Non-pigmented ciliary epithelial cell (primary cell): Measurements from ENCODE around the gene SNAPC1.
"Not testable (repeated sequence)": the region's sequence is repeated elsewhere in the genome, so short reads cannot be mapped to it uniquely, and the experiment has no call there.

ENCODE experiments used
- DNase-seq: peaks from one replicate; pipeline ENCODE4 v3.0.0-alpha.2; 2010; ENCODE audit warnings: low read depth

SNAPC1 gene

GRCh38 chr14:61749867-61750266, 12.4 kb upstream of the SNAPC1 start:
- DNase-seq: no peak

- DNase-seq: no peak
These were observed 11.3 kb upstream of the SNAPC1 start for GRCh38 chr14:61750708-61751474.

- DNase-seq: no peak
These were observed 10.7 kb upstream of the SNAPC1 start for GRCh38 chr14:61751475-61751989.

GRCh38 chr14:61752626-61753025, 9.6 kb upstream of the SNAPC1 start:
- DNase-seq: no peak

- DNase-seq: no peak
These were observed 8.6 kb upstream of the SNAPC1 start for GRCh38 chr14:61753631-61754030.

- no peak for DNase-seq
These were observed 7.4 kb upstream of the SNAPC1 start for GRCh38 chr14:61754627-61755381.

GRCh38 chr14:61755382-61755742, 6.9 kb upstream of the SNAPC1 start:
- not testable (repeated sequence) for DNase-seq

GRCh38 chr14:61756135-61756534, 6.1 kb upstream of the SNAPC1 start:
- DNase-seq: no peak

GRCh38 chr14:61759878-61760277, 2.3 kb upstream of the SNAPC1 start:
- DNase-seq: no peak

- DNase-seq: no peak
These were observed 663 bp upstream of the SNAPC1 start for GRCh38 chr14:61761557-61761956.

- DNase-seq: no peak
These were observed 2.3 kb downstream of the SNAPC1 start for GRCh38 chr14:61764342-61765122.

GRCh38 chr14:61765225-61765943, 3.2 kb downstream of the SNAPC1 start:
- no peak for DNase-seq

GRCh38 chr14:61766151-61766550, 3.9 kb downstream of the SNAPC1 start:
- no peak for DNase-seq

GRCh38 chr14:61768240-61768639, 6.0 kb downstream of the SNAPC1 start:
- DNase-seq: no peak

GRCh38 chr14:61769893-61770292, 7.7 kb downstream of the SNAPC1 start:
- DNase-seq: no peak

- no peak for DNase-seq
These were observed 12.6 kb downstream of the SNAPC1 start for GRCh38 chr14:61774861-61775260.

GRCh38 chr14:61780125-61780524, 17.9 kb downstream of the SNAPC1 start:
- no peak for DNase-seq

GRCh38 chr14:61797309-61797708, 35.1 kb downstream of the SNAPC1 start:
- DNase-seq: no peak

- no peak for DNase-seq
These were observed 39.9 kb downstream of the SNAPC1 start for GRCh38 chr14:61802010-61802568.

GRCh38 chr14:61803755-61804154, 41.5 kb downstream of the SNAPC1 start:
- no peak for DNase-seq

GRCh38 chr14:61805451-61805850, 43.2 kb downstream of the SNAPC1 start:
- no peak for DNase-seq
